HUES64 (cell line): Measurements from ENCODE around the gene ACAP2.

ENCODE experiments used
- H3K27ac ChIP-seq: 2 replicates; pipeline ENCODE4 v1.7.0; 2013; ENCODE audit warnings: low read depth, low read length, inconsistent platforms
- H3K27me3 ChIP-seq: 2 replicates; pipeline ENCODE4 v1.6.1; 2013; ENCODE audit warnings: mild to moderate bottlenecking, low read length; ENCODE audit not compliant: insufficient read depth
- H3K36me3 ChIP-seq: 2 replicates; pipeline ENCODE4 v1.6.1; 2013; ENCODE audit warnings: mild to moderate bottlenecking, low read length; ENCODE audit not compliant: insufficient read depth
- H3K4me1 ChIP-seq: 2 replicates; pipeline ENCODE4 v1.6.1; 2013; ENCODE audit warnings: mild to moderate bottlenecking, low read length, moderate library complexity; ENCODE audit not compliant: insufficient read depth
- H3K4me3 ChIP-seq: 2 replicates; pipeline ENCODE4 v1.5.1; 2013; ENCODE audit warnings: mild to moderate bottlenecking, low read length, moderate library complexity
- H3K9ac ChIP-seq: 2 replicates; pipeline ENCODE4 v1.6.1; 2013; ENCODE audit warnings: mild to moderate bottlenecking, low read depth, low read length
- H3K9me3 ChIP-seq: 2 replicates; pipeline ENCODE4 v1.6.1; 2013; ENCODE audit warnings: low read depth, low read length; ENCODE audit not compliant: insufficient read depth
- WGBS: fragments of 150-250, 120-280 bp; methylation state at CpG from one replicate; pipeline ENCODE4 v1.1.7; 2013; ENCODE audit warnings: missing lambda C conversion rate; 5-methylcytosine and 5-hydroxymethylcytosine counted together

The ACAP2 gene

GRCh38 chr3:195441476-195441991 is 1.3 kb downstream of the ACAP2 start:
- no peaks in the 10 kb centered on the region for H3K9me3 ChIP-seq
- H3K27ac ChIP-seq, result no peak overlapping the region
- peak overlapping the region; percentile 76 for H3K4me3 ChIP-seq
- H3K9ac ChIP-seq, result peak overlapping the region; percentile 79
- WGBS, result 23% methylated on average over 13 of the region's 13 CpGs
- no peaks in the 10 kb centered on the region for H3K36me3 ChIP-seq
- no peaks in the 10 kb centered on the region for H3K27me3 ChIP-seq
- H3K4me1 ChIP-seq, result peaks cover 24% of the 10 kb centered on the region

DNA sequence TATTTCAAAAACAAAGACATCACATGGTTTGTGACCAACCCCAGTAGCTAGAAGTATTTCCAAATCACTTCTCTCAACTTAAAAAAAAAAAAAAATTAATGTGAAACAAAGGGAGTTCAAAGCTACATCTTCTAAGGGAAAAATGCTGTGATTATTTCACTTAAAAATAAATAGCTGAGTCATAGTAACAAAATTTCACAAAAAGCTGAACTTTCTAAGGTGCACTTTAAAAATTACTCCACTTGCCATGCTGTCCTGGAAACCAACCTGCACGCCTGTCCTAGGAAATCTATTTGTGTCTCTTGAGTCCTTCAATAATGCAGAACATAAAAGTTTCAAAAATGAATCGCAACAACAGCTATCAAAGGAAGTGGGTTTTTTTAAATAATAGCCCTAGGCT is 1.8 kb downstream of the ACAP2 start:
- Histone ChIP-seq H3K9ac (peak overlapping the region; percentile 79; the same call in 1 of the 2 replicates), H3K36me3 (no peaks in the 10 kb centered on the region), H3K4me3 (peak overlapping the region; percentile 76), H3K9me3 (no peaks in the 10 kb centered on the region), H3K4me1 (peaks cover 22% of the 10 kb centered on the region), H3K27ac (no peak overlapping the region), H3K27me3 (no peaks in the 10 kb centered on the region)
- 92% methylated on average over 2 of the region's 2 CpGs for WGBS

GRCh38 chr3:195440379-195440778 is 2.4 kb downstream of the ACAP2 start:
- Histone ChIP-seq H3K4me3 (no peak overlapping the region), H3K27ac (no peak overlapping the region), H3K9me3 (no peaks in the 10 kb centered on the region), H3K4me1 (peaks cover 20% of the 10 kb centered on the region), H3K27me3 (no peaks in the 10 kb centered on the region), H3K9ac (no peak overlapping the region), H3K36me3 (no peaks in the 10 kb centered on the region)
- 97% methylated on average over 1 of the region's 1 CpG for WGBS

GRCh38 chr3:195438371-195438770 is 4.4 kb downstream of the ACAP2 start:
- WGBS, result 96% methylated on average over 2 of the region's 2 CpGs
- H3K4me1 ChIP-seq, result peaks cover 17% of the 10 kb centered on the region
- H3K4me3 ChIP-seq, result no peak overlapping the region
- H3K27ac ChIP-seq, result no peak overlapping the region
- no peaks in the 10 kb centered on the region for H3K36me3 ChIP-seq
- H3K27me3 ChIP-seq, result no peaks in the 10 kb centered on the region
- H3K9me3 ChIP-seq, result no peaks in the 10 kb centered on the region
- no peak overlapping the region for H3K9ac ChIP-seq

DNA sequence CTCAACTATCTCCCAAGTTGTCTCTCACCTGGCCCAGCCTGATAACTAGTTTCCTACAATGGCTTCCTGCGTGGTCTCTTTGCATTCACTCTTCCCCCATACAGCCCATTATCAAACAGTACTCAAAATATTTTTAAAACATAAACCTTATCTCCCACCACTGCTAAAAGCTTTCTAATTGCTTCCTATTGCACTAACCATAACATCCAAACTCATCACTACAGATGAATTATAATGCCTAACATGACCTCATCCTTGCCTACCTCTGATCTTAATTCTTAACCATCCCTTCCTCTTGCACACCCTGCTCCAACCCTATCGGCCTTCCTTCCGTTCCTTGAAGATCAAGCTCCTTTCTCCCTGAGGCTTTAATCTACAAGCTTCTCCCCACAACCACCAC is 17.0 kb downstream of the ACAP2 start:
- H3K36me3 ChIP-seq, result no peaks in the 10 kb centered on the region
- no peaks in the 10 kb centered on the region for H3K9me3 ChIP-seq
- 85% methylated on average over 3 of the region's 3 CpGs for WGBS
- H3K4me1 ChIP-seq, result no peaks in the 10 kb centered on the region
- no peak overlapping the region for H3K27ac ChIP-seq
- H3K9ac ChIP-seq, result no peak overlapping the region
- H3K27me3 ChIP-seq, result no peaks in the 10 kb centered on the region
- H3K4me3 ChIP-seq, result no peak overlapping the region

DNA sequence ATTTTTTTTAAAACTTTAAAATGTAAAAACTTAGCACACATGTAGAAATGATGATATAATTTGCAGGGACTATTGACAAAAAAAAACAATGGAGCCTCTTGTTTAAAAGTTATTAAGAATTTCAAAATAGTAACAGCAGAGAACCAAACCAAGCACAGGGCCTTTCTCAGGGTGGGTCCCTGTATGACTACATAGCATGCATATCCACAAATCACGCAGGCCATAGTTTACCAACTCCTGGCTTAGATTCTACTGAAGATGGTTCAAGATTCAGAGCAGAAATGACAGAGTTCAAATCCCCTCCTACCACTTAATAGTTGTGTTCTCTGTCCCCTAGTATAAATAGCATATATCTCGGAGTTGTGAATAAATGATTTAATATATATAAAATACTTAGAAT is 19.0 kb downstream of the ACAP2 start:
- 100% methylated on average over 1 of the region's 2 CpGs for WGBS
- H3K27me3 ChIP-seq, result no peaks in the 10 kb centered on the region
- no peak overlapping the region for H3K4me3 ChIP-seq
- no peaks in the 10 kb centered on the region for H3K9me3 ChIP-seq
- no peaks in the 10 kb centered on the region for H3K4me1 ChIP-seq
- H3K9ac ChIP-seq, result no peak overlapping the region
- no peaks in the 10 kb centered on the region for H3K36me3 ChIP-seq
- H3K27ac ChIP-seq, result no peak overlapping the region

DNA sequence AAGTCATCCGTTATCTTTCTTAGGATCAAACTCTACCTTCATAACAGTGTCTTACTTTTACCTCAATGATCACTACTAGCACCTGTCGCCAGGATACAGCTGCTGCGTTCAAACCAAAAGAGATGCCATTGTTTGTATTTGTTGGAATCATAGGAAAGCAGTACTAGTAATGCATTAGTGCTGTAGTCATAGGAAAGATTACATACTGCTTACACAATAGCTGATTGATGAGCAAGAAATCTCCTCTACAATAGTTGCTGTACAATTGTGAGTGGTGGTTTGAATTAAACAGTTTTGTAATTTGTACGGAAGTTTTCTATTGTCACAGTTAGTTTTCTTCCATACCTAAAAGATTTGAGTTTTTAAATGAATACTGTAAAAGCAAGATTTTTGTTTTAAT is 21.4 kb downstream of the ACAP2 start:
- Histone ChIP-seq H3K27me3 (no peaks in the 10 kb centered on the region), H3K4me1 (no peaks in the 10 kb centered on the region; the same call in none of the 2 replicates), H3K9me3 (no peaks in the 10 kb centered on the region), H3K4me3 (no peak overlapping the region), H3K9ac (no peak overlapping the region), H3K27ac (no peak overlapping the region), H3K36me3 (no peaks in the 10 kb centered on the region)
- 99% methylated on average over 3 of the region's 4 CpGs for whole genome bisulfite sequencing

DNA sequence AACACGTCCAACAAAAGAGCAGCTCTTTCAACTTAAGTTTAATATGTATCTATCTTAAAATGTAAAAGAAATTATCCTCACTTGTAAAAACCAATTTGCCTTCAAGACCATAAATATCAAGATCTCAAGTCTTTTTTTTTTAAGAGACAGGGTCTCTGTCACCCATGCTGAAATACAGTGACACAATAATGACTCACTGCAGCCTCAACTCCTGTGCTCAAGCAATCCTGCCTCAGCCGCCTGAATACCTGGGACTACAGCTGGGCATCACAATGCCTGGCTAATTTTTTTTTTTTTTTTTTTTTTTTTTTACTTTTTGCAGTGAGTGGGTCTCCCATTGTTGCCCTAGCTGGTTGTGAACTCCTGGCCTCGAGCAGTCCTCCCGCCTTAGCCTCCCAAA is 26.0 kb downstream of the ACAP2 start:
- H3K9ac ChIP-seq, result no peak overlapping the region
- no peaks in the 10 kb centered on the region for H3K9me3 ChIP-seq
- WGBS, result 92% methylated on average over 4 of the region's 4 CpGs
- H3K27ac ChIP-seq, result no peak overlapping the region
- no peaks in the 10 kb centered on the region; the same call in none of the 2 replicates for H3K4me1 ChIP-seq
- H3K4me3 ChIP-seq, result no peak overlapping the region
- no peaks in the 10 kb centered on the region for H3K36me3 ChIP-seq
- no peaks in the 10 kb centered on the region for H3K27me3 ChIP-seq

GRCh38 chr3:195411836-195412235 is 31.0 kb downstream of the ACAP2 start:
- Histone ChIP-seq H3K4me1 (no peaks in the 10 kb centered on the region; the same call in none of the 2 replicates), H3K27me3 (no peaks in the 10 kb centered on the region), H3K4me3 (no peak overlapping the region), H3K9ac (no peak overlapping the region), H3K27ac (no peak overlapping the region), H3K36me3 (no peaks in the 10 kb centered on the region), H3K9me3 (no peaks in the 10 kb centered on the region)

GRCh38 chr3:195410546-195410945 is 32.3 kb downstream of the ACAP2 start:
- Histone ChIP-seq H3K9me3 (no peaks in the 10 kb centered on the region), H3K27me3 (no peaks in the 10 kb centered on the region), H3K4me1 (no peaks in the 10 kb centered on the region; the same call in 1 of the 2 replicates), H3K9ac (no peak overlapping the region), H3K36me3 (no peaks in the 10 kb centered on the region), H3K4me3 (no peak overlapping the region), H3K27ac (no peak overlapping the region)
- 92% methylated on average over 4 of the region's 4 CpGs for WGBS

DNA sequence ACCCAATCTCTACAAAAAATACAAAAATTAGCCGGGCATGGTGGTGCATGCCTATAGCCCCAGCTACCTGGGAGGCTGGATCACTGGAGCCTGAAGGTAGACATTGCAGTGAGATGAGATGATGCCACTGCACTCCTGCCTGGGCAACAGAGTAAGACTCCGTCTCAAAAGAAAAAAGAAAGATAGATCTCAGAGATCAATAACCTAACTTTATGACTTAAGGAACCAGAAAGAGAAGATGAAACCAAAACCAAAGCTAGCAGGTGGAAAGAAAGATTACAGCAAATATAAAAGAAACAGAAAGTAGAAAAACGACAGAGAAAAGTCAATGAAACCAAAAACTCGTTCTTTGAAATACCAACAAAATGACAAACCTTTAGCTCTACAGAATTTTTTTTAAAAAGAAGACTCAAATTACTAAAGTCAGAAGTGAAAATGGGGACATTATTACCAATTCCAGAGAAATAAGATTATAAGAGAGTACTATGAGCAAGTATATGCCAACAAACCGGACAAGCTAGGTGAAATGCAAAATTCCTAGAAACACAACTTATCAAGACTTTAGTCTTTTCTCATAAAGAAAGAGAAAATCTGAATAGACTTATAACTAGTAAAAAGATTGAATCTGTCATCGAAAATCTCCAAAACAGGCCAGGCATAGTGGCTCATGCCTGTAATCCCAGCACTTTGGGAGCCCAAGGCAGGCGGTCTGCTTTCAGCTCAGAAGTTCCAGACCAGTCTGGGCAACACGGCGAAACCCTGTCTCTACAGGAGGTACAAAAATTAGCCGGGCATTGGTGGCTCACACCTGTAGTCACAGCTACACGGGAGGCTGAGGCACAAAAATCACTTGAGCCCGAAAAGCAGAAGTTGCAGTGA is 35.0 kb downstream of the ACAP2 start:
- no peaks in the 10 kb centered on the region; the same call in 1 of the 2 replicates for H3K4me1 ChIP-seq
- no peak overlapping the region for H3K4me3 ChIP-seq
- no peaks in the 10 kb centered on the region for H3K36me3 ChIP-seq
- H3K9me3 ChIP-seq, result no peaks in the 10 kb centered on the region
- H3K27me3 ChIP-seq, result no peaks in the 10 kb centered on the region
- 93% methylated on average over 9 of the region's 12 CpGs for WGBS
- no peak overlapping the region for H3K9ac ChIP-seq
- H3K27ac ChIP-seq, result no peak overlapping the region
